CD4-positive, CD25-positive, alpha-beta regulatory T cell (primary cell): ENCODE measurements around the gene NPTXR. TPM values are rescaled to one million over a fixed set of nuclear protein-coding genes. Genes with fewer than 3 reads are reported as not detected.
A peak's percentile ranks its signal among the peaks of the same experiment; 100 is the strongest.

Experiments used
- ATAC-seq, 2 donors: fragments of 150-1000 bp; cut with Tn5 transposase; one replicate each; pipeline ENCODE4 v1.10.0; 2021; ENCODE audit warnings: low read depth in 2 of 2, moderate number of reproducible peaks in 2 of 2, moderate library complexity in 1 of 2
- DNase-seq, 3 donors: peaks; one replicate each; pipeline versions ENCODE4 v3.0.0 to v3.0.0-alpha.2; 2012 to 2022; ENCODE audit warnings: mixed read lengths in 1 of 3
- H3K27ac ChIP-seq: one replicate; pipeline ENCODE4 v1.7.0; 2013; ENCODE audit warnings: mild to moderate bottlenecking, low read length; ENCODE audit not compliant: insufficient read depth, poor library complexity, severe bottlenecking
- H3K27me3 ChIP-seq: one replicate; pipeline ENCODE4 v1.7.0; 2013; ENCODE audit warnings: low read length; ENCODE audit not compliant: control insufficient read depth, insufficient read depth
- H3K36me3 ChIP-seq: one replicate; pipeline ENCODE4 v1.7.0; 2013; ENCODE audit warnings: mild to moderate bottlenecking, low read length, moderate library complexity; ENCODE audit not compliant: control insufficient read depth, insufficient read depth
- H3K4me1 ChIP-seq: 2 replicates; pipeline ENCODE4 v1.7.0; 2013; ENCODE audit warnings: mild to moderate bottlenecking, low read length; ENCODE audit not compliant: insufficient read depth, control insufficient read depth, poor library complexity, severe bottlenecking
- H3K4me3 ChIP-seq: one replicate; pipeline ENCODE4 v1.7.0; 2013; ENCODE audit warnings: low read depth, mild to moderate bottlenecking, low read length, moderate library complexity
- H3K9me3 ChIP-seq, 2 experiments: 1 replicate in 1 of 2; 2 replicates in 1 of 2; pipeline ENCODE4 v1.7.0; 2013; ENCODE audit warnings: low read length in 2 of 2, mild to moderate bottlenecking in 1 of 2, moderate library complexity in 1 of 2; ENCODE audit not compliant: control insufficient read depth in 2 of 2
- H3K27ac Mint-ChIP-seq, 3 donors: one replicate each; pipeline ENCODE4 v1.8.0; 2020 to 2022; ENCODE audit warnings: mild to moderate bottlenecking in 3 of 3, mixed read lengths in 3 of 3, moderate library complexity in 2 of 3
- H3K27me3 Mint-ChIP-seq: one replicate; pipeline ENCODE4 v1.8.0; 2022; ENCODE audit warnings: mild to moderate bottlenecking, mixed read lengths
- H3K36me3 Mint-ChIP-seq: one replicate; pipeline ENCODE4 v1.8.0; 2020; ENCODE audit warnings: mixed read lengths
- H3K4me1 Mint-ChIP-seq, 4 donors: one replicate each; pipeline ENCODE4 v1.8.0; 2020 to 2022; ENCODE audit warnings: mixed read lengths in 4 of 4, mild to moderate bottlenecking in 1 of 4
- H3K4me3 Mint-ChIP-seq, 4 donors: one replicate each; pipeline ENCODE4 v1.8.0; 2020 to 2022; ENCODE audit warnings: mild to moderate bottlenecking in 4 of 4, mixed read lengths in 4 of 4, moderate library complexity in 3 of 4
- H3K9me3 Mint-ChIP-seq, 7 donors: one replicate each; pipeline ENCODE4 v1.8.0; 2020 to 2022; ENCODE audit warnings: mixed read lengths in 7 of 7, mild to moderate bottlenecking in 3 of 7, moderate library complexity in 2 of 7
- polyA plus RNA-seq, 4 donors: library from polyadenylated mRNA; unstranded; fragments of 300-500 nt; fragmentation: Illumina TruSeq; gene quantifications; one replicate each; pipeline ENCODE4 v1.2.3, GENCODE V29; 2021
- total RNA-seq: library from RNA; stranded (reverse); gene quantifications from one replicate; pipeline ENCODE4 v1.2.3, GENCODE V29; 2022

The NPTXR gene
- total and polyA plus RNA-seq, 5 donors from 2014 or later, result 0.32 to 1.3 (median 0.50) TPM; not detected in 1

- no peaks in the 10 kb centered on the region for H3K36me3 ChIP-seq
- Mint-ChIP-seq H3K9me3 (peaks cover 0 to 4% (median 1%) of the 10 kb centered on the region in 7 donors), H3K36me3 (peaks cover 5% of the 10 kb centered on the region), H3K27me3 (peaks cover 4% of the 10 kb centered on the region), H3K4me3 (no peak overlapping the region), H3K27ac (no peak overlapping the region), H3K4me1 (peaks cover 0 to 5% (median 0%) of the 10 kb centered on the region in 4 donors)
- H3K4me3 ChIP-seq, result no peak overlapping the region
- no peak for DNase-seq
- no peak for ATAC-seq
- H3K4me1 ChIP-seq, result no peaks in the 10 kb centered on the region
- H3K27me3 ChIP-seq, result no peaks in the 10 kb centered on the region
- H3K27ac ChIP-seq, result no peak overlapping the region
- no peaks in the 10 kb centered on the region for H3K9me3 ChIP-seq
Measured at GRCh38 chr22:38826801-38827200, 17.0 kb downstream of the NPTXR start.

DNA sequence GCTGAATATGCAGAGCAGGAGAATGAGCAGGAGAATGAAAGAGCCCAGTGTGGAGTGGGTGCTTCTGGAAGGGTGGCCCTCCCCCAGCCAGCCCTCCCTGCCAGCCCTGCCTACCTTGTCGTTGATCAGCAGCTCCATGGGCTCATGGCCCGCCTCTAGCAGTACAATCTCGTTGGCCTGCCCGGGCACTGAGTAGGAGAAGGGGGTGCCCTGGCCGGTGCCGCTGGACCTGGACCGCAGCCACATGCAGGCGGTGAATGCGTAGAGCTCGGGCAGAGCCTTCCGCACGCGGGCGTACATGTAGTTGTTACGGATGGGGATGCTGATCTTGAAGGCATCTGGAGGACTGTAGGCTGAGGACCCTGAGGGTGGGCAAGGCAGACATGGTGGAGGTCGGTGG lies 17.4 kb downstream of the NPTXR start:
- Histone ChIP-seq H3K4me3 (no peak overlapping the region), H3K27ac (no peak overlapping the region), H3K36me3 (no peaks in the 10 kb centered on the region), H3K9me3 (no peaks in the 10 kb centered on the region), H3K27me3 (no peaks in the 10 kb centered on the region), H3K4me1 (no peaks in the 10 kb centered on the region)
- peaks cover 0 to 5% (median 0%) of the 10 kb centered on the region in 4 donors for H3K4me1 Mint-ChIP-seq
- ATAC-seq, result no peak
- H3K36me3 Mint-ChIP-seq, result peaks cover 5% of the 10 kb centered on the region
- peaks cover 0 to 4% (median 1%) of the 10 kb centered on the region in 7 donors for H3K9me3 Mint-ChIP-seq
- DNase-seq, result no peak
- no peak overlapping the region for H3K4me3 Mint-ChIP-seq
- H3K27me3 Mint-ChIP-seq, result peaks cover 4% of the 10 kb centered on the region
- H3K27ac Mint-ChIP-seq, result no peak overlapping the region

DNA sequence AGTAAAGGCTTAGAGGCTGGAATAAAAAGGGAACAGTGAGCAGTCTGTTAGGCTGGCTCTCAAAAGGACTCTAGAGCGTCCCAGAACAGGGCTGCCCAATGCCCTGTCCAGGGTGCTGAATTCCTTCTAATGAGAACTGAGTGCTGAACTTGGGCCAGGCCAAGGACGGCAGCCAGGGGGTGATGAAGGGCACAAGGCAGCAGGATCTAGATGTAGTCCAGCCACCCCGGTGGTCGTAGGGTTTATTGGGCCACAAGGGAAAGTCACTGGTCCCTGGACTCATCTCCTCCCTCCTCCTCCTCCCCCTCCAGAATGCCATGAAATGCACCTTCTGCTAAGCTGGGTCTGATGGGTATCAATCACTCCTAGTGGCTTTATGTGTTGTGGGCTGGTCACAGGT lies 19.2 kb downstream of the NPTXR start:
- Mint-ChIP-seq H3K27ac (no peak overlapping the region), H3K36me3 (peaks cover 5% of the 10 kb centered on the region), H3K4me3 (no peak overlapping the region), H3K27me3 (peaks cover 4% of the 10 kb centered on the region), H3K9me3 (peaks cover 0 to 4% (median 1%) of the 10 kb centered on the region in 7 donors), H3K4me1 (peaks cover 0 to 5% (median 0%) of the 10 kb centered on the region in 4 donors)
- H3K36me3 ChIP-seq, result no peaks in the 10 kb centered on the region
- H3K9me3 ChIP-seq, result no peaks in the 10 kb centered on the region
- H3K4me3 ChIP-seq, result no peak overlapping the region
- H3K27ac ChIP-seq, result no peak overlapping the region
- no peaks in the 10 kb centered on the region for H3K4me1 ChIP-seq
- ATAC-seq (no peak), DNase-seq (peak in 2 of 3 donors; percentile 45 to 47)
- no peaks in the 10 kb centered on the region for H3K27me3 ChIP-seq

- H3K27ac Mint-ChIP-seq, result no peak overlapping the region
- ATAC-seq (no peak), DNase-seq (no peak)
- H3K27me3 Mint-ChIP-seq, result peaks cover 9% of the 10 kb centered on the region
- peaks cover 0 to 4% (median 1%) of the 10 kb centered on the region in 7 donors for H3K9me3 Mint-ChIP-seq
- Histone ChIP-seq H3K27me3 (no peaks in the 10 kb centered on the region), H3K4me1 (no peaks in the 10 kb centered on the region), H3K4me3 (no peak overlapping the region), H3K27ac (no peak overlapping the region), H3K9me3 (no peaks in the 10 kb centered on the region), H3K36me3 (no peaks in the 10 kb centered on the region)
- H3K36me3 Mint-ChIP-seq, result peaks cover 5% of the 10 kb centered on the region
- peaks cover 0 to 5% (median 0%) of the 10 kb centered on the region in 4 donors for H3K4me1 Mint-ChIP-seq
- no peak overlapping the region for H3K4me3 Mint-ChIP-seq
Measured at GRCh38 chr22:38823637-38824036, 20.2 kb downstream of the NPTXR start.

DNA sequence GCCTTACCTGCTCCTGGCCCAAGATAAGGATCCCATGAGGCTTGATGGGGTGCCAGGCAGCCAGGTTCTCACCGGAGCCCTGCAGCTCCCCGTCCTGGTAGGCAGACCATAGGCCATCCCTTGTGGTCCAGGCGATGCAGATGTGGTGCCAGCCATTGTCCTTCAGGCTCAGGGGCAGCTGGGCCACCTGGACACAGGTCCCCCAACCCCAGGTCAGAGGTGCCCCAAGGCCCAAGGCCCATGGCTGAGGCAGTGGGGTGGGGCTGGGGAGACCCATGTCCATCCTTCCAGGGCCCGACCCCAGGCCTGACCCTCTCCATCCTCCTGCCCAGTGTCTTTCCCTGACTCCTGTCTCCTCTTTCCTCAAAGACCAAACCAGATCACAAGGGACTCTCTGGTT lies 20.8 kb downstream of the NPTXR start:
- H3K36me3 Mint-ChIP-seq, result peaks cover 5% of the 10 kb centered on the region
- no peak overlapping the region for H3K27ac Mint-ChIP-seq
- peaks cover 0 to 5% (median 0%) of the 10 kb centered on the region in 4 donors for H3K4me1 Mint-ChIP-seq
- DNase-seq (no peak), ATAC-seq (no peak)
- no peak overlapping the region for H3K27ac ChIP-seq
- H3K4me3 Mint-ChIP-seq, result no peak overlapping the region
- no peaks in the 10 kb centered on the region for H3K9me3 ChIP-seq
- no peak overlapping the region for H3K4me3 ChIP-seq
- no peaks in the 10 kb centered on the region for H3K36me3 ChIP-seq
- peaks cover 0 to 4% (median 1%) of the 10 kb centered on the region in 7 donors for H3K9me3 Mint-ChIP-seq
- no peaks in the 10 kb centered on the region for H3K4me1 ChIP-seq
- no peaks in the 10 kb centered on the region for H3K27me3 ChIP-seq
- peaks cover 9% of the 10 kb centered on the region for H3K27me3 Mint-ChIP-seq

GRCh38 chr22:38820020-38820419 lies 23.8 kb downstream of the NPTXR start:
- Mint-ChIP-seq H3K27me3 (peaks cover 11% of the 10 kb centered on the region), H3K9me3 (peaks cover 0 to 4% (median 1%) of the 10 kb centered on the region in 7 donors), H3K4me1 (peaks cover 0 to 5% (median 1%) of the 10 kb centered on the region in 4 donors), H3K27ac (no peak overlapping the region), H3K4me3 (peak overlapping the region in 1 of 4 donors; percentile 63), H3K36me3 (peaks cover 5% of the 10 kb centered on the region)
- H3K27ac ChIP-seq, result no peak overlapping the region
- no peaks in the 10 kb centered on the region for H3K4me1 ChIP-seq
- no peaks in the 10 kb centered on the region for H3K27me3 ChIP-seq
- no peak overlapping the region for H3K4me3 ChIP-seq
- DNase-seq, result no peak
- no peak for ATAC-seq
- no peaks in the 10 kb centered on the region for H3K9me3 ChIP-seq
- H3K36me3 ChIP-seq, result no peaks in the 10 kb centered on the region

GRCh38 chr22:38819387-38819940 lies 24.4 kb downstream of the NPTXR start:
- DNase-seq (no peak), ATAC-seq (no peak)
- peaks cover 0 to 3% (median 1%) of the 10 kb centered on the region in 4 donors for H3K4me1 Mint-ChIP-seq
- no peak overlapping the region for H3K4me3 ChIP-seq
- H3K4me3 Mint-ChIP-seq, result no peak overlapping the region
- H3K27me3 Mint-ChIP-seq, result peaks cover 11% of the 10 kb centered on the region
- H3K27ac Mint-ChIP-seq, result peak overlapping the region in 1 of 3 donors; percentile 32
- peaks cover 0 to 4% (median under 1%) of the 10 kb centered on the region in 7 donors for H3K9me3 Mint-ChIP-seq
- H3K4me1 ChIP-seq, result no peaks in the 10 kb centered on the region
- H3K9me3 ChIP-seq, result no peaks in the 10 kb centered on the region
- peaks cover 2% of the 10 kb centered on the region for H3K36me3 Mint-ChIP-seq
- no peaks in the 10 kb centered on the region for H3K36me3 ChIP-seq
- H3K27me3 ChIP-seq, result no peaks in the 10 kb centered on the region
- no peak overlapping the region for H3K27ac ChIP-seq

- H3K9me3 Mint-ChIP-seq, result peaks cover 0 to 1% (median 0%) of the 10 kb centered on the region in 7 donors
- peaks cover 6% of the 10 kb centered on the region for H3K36me3 Mint-ChIP-seq
- H3K4me1 ChIP-seq, result no peaks in the 10 kb centered on the region
- H3K9me3 ChIP-seq, result no peaks in the 10 kb centered on the region
- no peak overlapping the region for H3K27ac ChIP-seq
- H3K4me1 Mint-ChIP-seq, result peaks cover 0 to 2% (median 0%) of the 10 kb centered on the region in 4 donors
- H3K27me3 Mint-ChIP-seq, result peaks cover 17% of the 10 kb centered on the region
- H3K4me3 ChIP-seq, result no peak overlapping the region
- no peaks in the 10 kb centered on the region for H3K36me3 ChIP-seq
- ATAC-seq (no peak), DNase-seq (no peak)
- no peaks in the 10 kb centered on the region for H3K27me3 ChIP-seq
- H3K27ac Mint-ChIP-seq, result no peak overlapping the region
- no peak overlapping the region for H3K4me3 Mint-ChIP-seq
Measured at GRCh38 chr22:38817196-38817595, 26.6 kb downstream of the NPTXR start.
